IPS-18c (cell line): ENCODE results near the gene ARHGAP6.
"Not testable (repeated sequence)": the region's sequence is repeated elsewhere in the genome, so short reads cannot be mapped to it uniquely, and the experiment has no call there.

Experiments
- H3K4me3 ChIP-seq: 2 replicates; pipeline ENCODE4 v1.7.0; 2013; ENCODE audit warnings: low read depth, mild to moderate bottlenecking, low read length, moderate library complexity; ENCODE audit not compliant: insufficient read depth
- H3K9me3 ChIP-seq: one replicate; pipeline ENCODE4 v1.6.1; 2013; ENCODE audit warnings: mild to moderate bottlenecking, low read length, moderate library complexity; ENCODE audit not compliant: control insufficient read depth, insufficient read depth

The ARHGAP6 gene

DNA sequence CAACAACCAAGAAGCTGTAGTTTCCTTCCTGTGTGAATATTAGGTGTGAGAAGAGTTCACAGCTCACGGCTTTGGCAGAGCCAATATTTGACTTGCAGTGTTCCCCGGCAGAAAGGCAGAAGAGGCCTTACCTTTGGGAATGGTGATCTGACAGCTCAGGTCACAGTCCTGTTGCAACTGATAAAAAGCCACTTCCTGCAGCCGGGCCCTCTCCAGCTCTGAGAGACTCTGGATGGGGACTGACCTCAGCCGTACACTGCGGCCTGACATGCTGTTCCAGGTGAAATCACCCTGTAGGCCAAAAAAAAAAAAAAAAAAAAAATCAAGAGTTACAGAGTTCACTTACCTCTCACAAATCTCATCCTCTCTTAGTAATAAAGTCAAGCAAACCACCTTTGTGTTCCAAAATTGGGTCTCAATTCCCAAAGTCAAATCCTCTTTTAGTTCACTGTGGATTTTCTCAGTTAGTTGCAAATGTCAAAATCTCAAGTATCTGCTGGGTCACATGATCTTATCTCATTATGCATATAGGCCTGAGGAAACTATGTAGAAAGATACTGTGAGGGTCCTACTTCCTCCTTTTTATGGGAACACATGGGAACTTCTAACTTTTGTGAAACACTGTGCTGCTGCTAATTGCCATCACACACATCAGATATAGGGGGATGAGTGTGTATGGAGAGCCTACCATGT is 411.2 kb downstream of the ARHGAP6 start:
- Histone ChIP-seq H3K4me3 (no peak overlapping the region), H3K9me3 (no peaks in the 10 kb centered on the region)

- Histone ChIP-seq H3K9me3 (no peaks in the 10 kb centered on the region), H3K4me3 (no peak overlapping the region)
These were observed 421.1 kb downstream of the ARHGAP6 start for GRCh38 chrX:11244636-11245035.

DNA sequence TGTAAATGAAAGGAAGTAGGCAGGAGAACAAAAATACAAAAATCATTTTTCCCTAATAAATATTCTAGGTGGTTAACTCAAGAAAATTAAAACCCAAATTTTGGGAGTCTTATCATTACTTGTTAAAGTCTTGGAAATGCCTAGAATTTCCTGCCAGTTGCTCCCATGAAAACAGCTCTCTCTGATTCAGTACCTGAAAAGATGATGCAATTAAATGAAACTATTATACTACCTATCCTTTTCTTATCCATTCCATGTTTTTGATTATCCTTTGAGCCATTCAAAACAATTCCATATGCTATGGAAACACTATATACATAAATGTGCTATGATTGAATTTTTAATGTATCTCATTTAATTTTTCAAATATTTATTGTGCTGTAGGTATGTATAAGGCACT is 423.0 kb downstream of the ARHGAP6 start:
- H3K9me3 ChIP-seq: no peaks in the 10 kb centered on the region
- no peak overlapping the region for H3K4me3 ChIP-seq

DNA sequence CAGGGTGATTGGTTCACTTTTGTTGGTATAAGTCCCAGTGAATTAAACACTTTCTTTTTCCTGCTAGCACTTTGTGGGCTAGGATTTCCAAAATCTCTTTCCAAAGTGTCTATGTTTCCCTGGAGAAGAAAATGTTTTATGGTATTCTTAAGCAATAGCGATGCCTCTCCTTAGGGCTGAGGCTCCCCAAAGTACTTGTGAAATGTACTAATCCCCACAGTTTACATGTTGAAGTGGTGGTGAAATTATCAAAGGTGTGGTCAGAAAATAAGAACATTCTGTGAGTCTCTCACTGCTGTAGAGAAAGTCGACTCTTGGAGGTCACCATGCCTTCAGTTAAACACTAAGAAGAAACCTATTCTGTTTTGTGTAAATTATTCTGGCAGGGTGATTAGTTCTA is 424.0 kb downstream of the ARHGAP6 start:
- H3K4me3 ChIP-seq: no peak overlapping the region
- no peaks in the 10 kb centered on the region for H3K9me3 ChIP-seq

GRCh38 chrX:11239230-11239629 is 426.5 kb downstream of the ARHGAP6 start:
- no peak overlapping the region for H3K4me3 ChIP-seq

DNA sequence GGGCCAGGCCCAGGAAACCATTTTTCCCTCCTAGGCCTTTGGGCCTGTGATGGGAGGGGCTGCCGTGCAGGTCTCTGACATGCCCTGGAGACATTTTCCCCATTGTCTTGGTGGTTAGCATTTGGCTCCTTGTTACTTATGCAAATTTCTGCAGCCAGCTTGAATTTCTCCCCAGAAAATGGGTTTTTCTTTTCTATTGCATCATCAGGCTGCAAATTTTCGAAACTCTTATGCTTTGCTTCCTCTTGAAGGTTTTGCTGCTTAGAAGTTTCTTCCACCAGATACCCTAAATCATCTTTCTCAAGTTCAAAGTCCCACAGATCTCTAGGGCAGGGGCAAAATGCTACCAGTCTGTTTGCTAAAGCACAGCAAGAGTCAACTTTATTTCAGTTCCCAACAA is 430.3 kb downstream of the ARHGAP6 start:
- not testable (repeated sequence) for H3K9me3 ChIP-seq, H3K4me3 ChIP-seq

More at GRCh38 chrX:11239230-11239629, 426.5 kb downstream of the ARHGAP6 start:
- peaks cover 9% of the 10 kb centered on the region for H3K9me3 ChIP-seq

DNA sequence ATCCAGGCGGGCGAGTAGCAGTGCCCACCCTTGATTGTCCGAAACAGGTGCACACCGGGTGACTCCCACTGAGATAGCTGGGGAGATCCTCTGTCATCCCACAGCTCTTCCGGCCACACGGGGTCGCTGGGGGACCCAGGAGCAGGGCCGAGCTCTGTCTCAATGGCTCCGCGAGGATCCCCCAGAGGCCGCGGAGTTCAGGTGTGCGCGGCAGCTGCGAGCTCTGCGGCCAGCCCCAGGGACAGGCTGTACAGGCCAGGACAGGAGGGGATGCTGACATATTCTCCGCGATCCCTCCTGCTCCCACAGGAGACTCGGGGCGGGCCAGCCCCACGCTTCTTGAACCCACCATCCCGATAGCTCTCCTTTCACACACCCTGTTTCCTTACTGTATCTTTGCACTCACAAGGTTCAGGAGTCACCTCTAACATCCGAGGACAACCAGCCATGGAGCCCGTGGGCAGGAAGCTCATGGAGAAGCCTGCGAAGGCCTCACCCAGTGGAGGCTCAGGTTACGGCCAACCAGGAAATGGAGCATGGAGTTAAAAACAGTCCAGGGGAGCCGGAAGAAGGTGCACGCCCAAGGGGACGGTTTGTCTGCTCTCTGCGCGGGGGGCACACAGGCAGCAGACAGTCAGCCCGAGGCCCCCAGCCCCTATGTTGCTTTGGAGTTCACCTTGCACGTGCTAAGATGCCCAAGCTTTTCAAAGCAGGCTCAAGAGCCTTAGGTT is 450.4 kb downstream of the ARHGAP6 start:
- no peak overlapping the region for H3K4me3 ChIP-seq
- peaks cover 6% of the 10 kb centered on the region for H3K9me3 ChIP-seq

- no peak overlapping the region for H3K4me3 ChIP-seq
- H3K9me3 ChIP-seq: peaks cover 6% of the 10 kb centered on the region
These were observed 451.2 kb downstream of the ARHGAP6 start for GRCh38 chrX:11214346-11215190.

DNA sequence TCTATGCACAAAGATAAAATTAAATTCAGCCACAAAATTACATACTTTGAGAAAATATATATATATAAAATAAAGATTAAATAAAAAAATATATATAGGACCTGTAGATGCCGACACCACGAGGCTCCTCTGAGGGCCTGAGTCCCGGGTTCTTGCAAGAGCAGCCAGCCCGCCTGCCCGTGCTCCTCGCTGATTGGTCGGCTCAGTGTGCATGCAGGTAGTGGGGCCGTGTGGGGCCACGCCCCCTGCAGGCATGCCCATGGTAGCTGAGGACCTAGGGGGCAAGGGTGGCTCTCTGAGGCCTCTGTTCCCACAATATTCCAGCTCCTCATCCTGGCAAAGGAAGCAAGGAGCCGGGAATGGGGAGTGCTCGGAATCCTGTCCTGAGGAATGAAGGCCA is 453.0 kb downstream of the ARHGAP6 start:
- no peak overlapping the region for H3K4me3 ChIP-seq
- peaks cover 13% of the 10 kb centered on the region for H3K9me3 ChIP-seq

GRCh38 chrX:11210415-11210801 is 455.3 kb downstream of the ARHGAP6 start:
- H3K4me3 ChIP-seq: no peak overlapping the region
- peaks cover 13% of the 10 kb centered on the region for H3K9me3 ChIP-seq

GRCh38 chrX:11209798-11210414 is 455.8 kb downstream of the ARHGAP6 start:
- H3K9me3 ChIP-seq: peaks cover 13% of the 10 kb centered on the region
- no peak overlapping the region for H3K4me3 ChIP-seq

- H3K9me3 ChIP-seq: peaks cover 9% of the 10 kb centered on the region
- H3K4me3 ChIP-seq: no peak overlapping the region
These were observed 459.0 kb downstream of the ARHGAP6 start for GRCh38 chrX:11206716-11207115.

DNA sequence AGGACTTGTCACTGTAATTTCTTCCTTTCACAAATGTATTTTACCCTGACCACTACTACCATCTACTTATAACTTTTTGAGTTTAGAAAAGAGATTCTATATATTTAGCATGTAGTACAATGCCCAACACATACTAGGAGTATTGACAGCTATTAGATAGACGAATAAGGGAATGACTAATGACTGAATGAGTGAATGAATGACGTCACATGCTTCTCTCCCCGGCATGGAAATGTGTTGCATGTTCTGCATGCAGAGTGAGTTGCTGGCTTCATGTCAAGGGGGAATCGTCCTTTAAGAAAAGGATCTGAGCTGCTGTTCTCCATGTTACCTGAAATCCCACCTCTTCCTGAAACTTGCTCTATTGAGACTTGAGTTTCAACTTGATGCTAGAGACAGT is 459.9 kb downstream of the ARHGAP6 start:
- Histone ChIP-seq H3K9me3 (peaks cover 9% of the 10 kb centered on the region), H3K4me3 (no peak overlapping the region)

GRCh38 chrX:11197671-11198070 is 468.0 kb downstream of the ARHGAP6 start:
- peaks cover 3% of the 10 kb centered on the region for H3K9me3 ChIP-seq
- H3K4me3 ChIP-seq: no peak overlapping the region

DNA sequence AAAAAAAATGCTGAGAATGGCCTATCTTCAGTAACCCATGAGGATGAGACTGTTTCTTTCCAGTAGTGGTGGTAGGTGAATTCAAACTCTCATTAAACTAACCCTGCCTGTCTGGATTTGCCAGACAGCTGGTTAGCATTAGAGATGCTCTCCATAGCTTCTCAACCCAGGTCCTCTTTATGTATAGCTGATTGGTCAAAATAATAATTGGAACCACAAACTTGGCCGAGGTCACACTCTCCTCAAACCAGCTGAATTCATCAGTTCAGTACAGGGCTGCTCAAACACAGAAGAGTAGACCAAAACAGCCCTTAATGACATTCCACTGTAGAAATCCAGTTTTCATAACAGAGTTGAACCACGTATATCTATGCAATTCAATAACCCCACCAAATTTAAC is 469.2 kb downstream of the ARHGAP6 start:
- H3K9me3 ChIP-seq: peaks cover 4% of the 10 kb centered on the region
- H3K4me3 ChIP-seq: no peak overlapping the region

- peaks cover 2% of the 10 kb centered on the region for H3K9me3 ChIP-seq
- H3K4me3 ChIP-seq: no peak overlapping the region
These were observed 472.7 kb downstream of the ARHGAP6 start for GRCh38 chrX:11193035-11193469.

DNA sequence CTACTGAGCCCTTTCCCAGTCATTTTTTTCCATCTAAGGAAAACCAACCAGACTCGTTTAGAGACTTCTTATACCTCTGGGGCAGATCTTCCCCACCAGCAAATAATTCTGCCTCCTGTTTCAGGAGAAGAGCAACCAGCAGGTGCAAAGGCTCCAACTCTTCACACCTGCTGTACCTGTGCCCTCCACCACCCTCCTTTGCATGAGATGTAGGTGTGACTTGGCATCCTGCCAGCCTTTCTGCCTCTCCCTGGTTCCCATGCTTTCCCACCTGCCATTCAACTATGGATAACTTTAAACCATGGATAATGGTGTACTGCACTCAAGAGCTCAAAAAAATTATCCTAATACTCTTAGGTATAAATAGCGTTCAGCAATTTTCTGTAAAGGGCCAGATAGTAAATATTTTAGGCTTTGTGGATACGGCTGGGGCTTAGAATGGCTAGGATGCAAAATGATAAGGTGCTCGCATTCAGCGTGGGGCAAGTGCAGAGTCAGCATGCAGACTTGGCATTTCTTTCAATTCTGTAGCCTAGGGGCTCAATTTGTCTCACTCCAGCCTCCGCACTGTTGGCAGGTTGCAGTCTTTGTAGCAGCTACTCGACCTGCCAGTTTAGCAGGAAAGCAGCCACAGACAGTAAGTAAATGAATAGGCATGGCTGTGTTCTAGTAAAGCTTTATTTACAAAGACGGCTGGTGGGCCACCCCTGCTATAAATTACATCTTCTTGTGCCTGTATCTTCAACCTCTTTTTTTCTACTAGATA is 474.8 kb downstream of the ARHGAP6 start:
- H3K4me3 ChIP-seq: no peak overlapping the region
- H3K9me3 ChIP-seq: peaks cover 2% of the 10 kb centered on the region
